ENCODE results near the gene CHGA.

DNA sequence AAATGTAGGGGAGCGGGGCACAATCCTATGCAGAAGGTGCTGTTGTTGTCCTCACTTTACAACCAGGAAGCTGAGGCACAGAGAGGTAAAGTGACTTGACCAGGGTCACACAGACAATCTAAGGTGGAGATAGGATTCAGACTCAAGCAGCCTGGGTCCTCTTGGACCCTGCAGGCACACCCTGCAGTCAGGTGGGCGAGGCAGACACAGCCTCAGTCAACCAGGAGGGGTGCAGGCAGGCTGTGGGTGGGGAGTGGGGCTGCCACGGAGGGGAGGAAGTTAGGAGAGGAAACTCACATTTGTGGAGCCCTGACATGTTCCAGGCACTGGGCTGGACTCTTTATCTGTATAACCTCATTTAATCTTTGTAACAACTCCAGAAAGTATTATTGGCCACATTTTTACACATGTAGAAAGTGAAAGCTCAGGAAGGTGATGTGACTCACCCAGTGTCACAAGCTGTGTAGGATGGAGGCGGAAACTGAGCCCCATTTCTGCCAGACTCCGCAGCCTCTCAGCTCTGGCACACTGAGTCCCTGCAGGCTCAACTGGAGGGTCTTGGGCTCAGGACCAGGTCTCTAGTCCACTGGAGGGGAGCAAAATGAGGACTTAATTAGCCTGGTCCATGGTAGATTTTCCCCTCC is 24.9 kb upstream of the CHGA start:
- TF ChIP-seq, protein P1, sequence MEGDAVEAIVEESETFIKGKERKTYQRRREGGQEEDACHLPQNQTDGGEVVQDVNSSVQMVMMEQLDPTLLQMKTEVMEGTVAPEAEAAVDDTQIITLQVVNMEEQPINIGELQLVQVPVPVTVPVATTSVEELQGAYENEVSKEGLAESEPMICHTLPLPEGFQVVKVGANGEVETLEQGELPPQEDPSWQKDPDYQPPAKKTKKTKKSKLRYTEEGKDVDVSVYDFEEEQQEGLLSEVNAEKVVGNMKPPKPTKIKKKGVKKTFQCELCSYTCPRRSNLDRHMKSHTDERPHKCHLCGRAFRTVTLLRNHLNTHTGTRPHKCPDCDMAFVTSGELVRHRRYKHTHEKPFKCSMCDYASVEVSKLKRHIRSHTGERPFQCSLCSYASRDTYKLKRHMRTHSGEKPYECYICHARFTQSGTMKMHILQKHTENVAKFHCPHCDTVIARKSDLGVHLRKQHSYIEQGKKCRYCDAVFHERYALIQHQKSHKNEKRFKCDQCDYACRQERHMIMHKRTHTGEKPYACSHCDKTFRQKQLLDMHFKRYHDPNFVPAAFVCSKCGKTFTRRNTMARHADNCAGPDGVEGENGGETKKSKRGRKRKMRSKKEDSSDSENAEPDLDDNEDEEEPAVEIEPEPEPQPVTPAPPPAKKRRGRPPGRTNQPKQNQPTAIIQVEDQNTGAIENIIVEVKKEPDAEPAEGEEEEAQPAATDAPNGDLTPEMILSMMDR (IDR thresholded peaks at IDR 0.05): no peak
- no peak for TF ChIP-seq POLR2A (IDR thresholded peaks at IDR 0.05)

Measured in heart left ventricle (tissue), 13 donors.